Measurements from ENCODE around the gene ZNF804B.

ZNF804B gene

DNA sequence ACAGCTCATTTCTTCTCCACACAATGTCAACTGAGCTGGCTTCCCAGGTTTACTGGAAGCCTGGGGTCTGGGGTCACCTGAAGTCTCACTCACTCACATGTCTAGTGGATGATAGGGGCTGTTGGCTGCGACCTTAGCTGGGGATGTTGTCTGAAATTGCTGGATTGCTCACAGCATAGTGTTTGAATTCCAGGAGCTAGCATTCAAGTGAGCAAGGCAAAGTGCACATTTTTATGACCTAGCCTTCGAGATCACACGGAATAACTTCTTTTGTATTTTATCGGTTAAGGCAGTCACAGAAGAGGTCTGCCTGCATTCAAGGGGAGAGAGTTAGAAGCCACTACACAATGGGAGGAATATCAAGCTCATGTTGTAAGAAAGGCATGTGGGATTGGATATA lies 32.4 kb downstream of the ZNF804B start:
- Mint-ChIP-seq H3K4me1 (ENCODE audit: low read depth) (no peaks in the 10 kb centered on the region), H3K9me3 (no peaks in the 10 kb centered on the region), H3K27me3 (ENCODE audit: low read depth) (no peaks in the 10 kb centered on the region), H3K27ac (no peak overlapping the region), H3K36me3 (ENCODE audit: low read depth) (no peaks in the 10 kb centered on the region), H3K4me3 (no peak overlapping the region)

DNA sequence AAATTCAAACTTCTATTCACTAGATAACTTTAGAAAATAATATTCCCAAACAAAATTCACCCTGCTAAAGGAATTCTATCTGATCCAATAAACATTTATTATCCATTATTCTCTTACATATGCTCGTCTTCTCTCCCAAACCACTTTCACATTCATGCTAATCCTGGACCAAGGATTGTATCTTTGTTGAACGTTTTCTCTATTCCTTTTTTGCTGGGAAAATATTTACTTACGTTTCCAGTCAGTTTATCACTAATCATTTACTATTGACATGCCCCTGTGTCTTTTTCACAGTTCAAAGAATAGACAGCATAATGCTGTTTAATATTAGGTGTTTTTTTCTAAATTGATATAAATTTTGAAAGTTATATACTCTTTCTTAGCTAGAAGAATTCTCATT lies 32.9 kb downstream of the ZNF804B start:
- H3K36me3 Mint-ChIP-seq (ENCODE audit: low read depth), result no peaks in the 10 kb centered on the region
- H3K27ac Mint-ChIP-seq, result no peak overlapping the region
- no peak overlapping the region for H3K4me3 Mint-ChIP-seq
- H3K9me3 Mint-ChIP-seq, result no peaks in the 10 kb centered on the region
- H3K4me1 Mint-ChIP-seq (ENCODE audit: low read depth), result no peaks in the 10 kb centered on the region
- H3K27me3 Mint-ChIP-seq (ENCODE audit: low read depth), result no peaks in the 10 kb centered on the region

DNA sequence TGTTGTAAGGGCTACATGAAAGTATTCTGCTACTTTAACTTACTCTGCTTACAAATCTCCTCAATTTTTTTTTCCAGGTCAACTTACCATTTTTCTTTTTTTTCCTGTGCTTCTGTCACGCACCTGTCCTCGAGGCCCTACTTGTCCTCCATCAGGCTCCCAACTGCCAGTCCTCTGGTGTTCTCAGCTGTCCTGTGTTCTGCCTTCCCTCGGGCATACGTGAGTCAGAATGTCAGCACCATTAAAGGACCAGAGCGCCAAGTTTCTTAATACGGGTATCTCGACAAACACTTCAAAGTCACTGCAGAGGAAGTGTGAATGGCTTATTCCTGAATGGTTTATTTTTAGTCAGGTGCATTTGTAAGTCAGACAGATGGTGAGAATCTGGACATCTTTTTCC lies 36.1 kb downstream of the ZNF804B start, which contains the start of gene TEX47:
TEX47 (minus strand) TSS at position 185 of the 400 bp plus-strand sequence. CDS start 795 bp downstream, outside the sequence.
- no peaks in the 10 kb centered on the region for H3K4me1 Mint-ChIP-seq (ENCODE audit: low read depth)
- H3K27me3 Mint-ChIP-seq (ENCODE audit: low read depth), result no peaks in the 10 kb centered on the region
- H3K4me3 Mint-ChIP-seq, result no peak within 1 kb of the TSS
- no peak within 1 kb of the TSS for H3K27ac Mint-ChIP-seq
- no peaks in the 10 kb centered on the region for H3K36me3 Mint-ChIP-seq (ENCODE audit: low read depth)
- H3K9me3 Mint-ChIP-seq, result no peaks in the 10 kb centered on the region

DNA sequence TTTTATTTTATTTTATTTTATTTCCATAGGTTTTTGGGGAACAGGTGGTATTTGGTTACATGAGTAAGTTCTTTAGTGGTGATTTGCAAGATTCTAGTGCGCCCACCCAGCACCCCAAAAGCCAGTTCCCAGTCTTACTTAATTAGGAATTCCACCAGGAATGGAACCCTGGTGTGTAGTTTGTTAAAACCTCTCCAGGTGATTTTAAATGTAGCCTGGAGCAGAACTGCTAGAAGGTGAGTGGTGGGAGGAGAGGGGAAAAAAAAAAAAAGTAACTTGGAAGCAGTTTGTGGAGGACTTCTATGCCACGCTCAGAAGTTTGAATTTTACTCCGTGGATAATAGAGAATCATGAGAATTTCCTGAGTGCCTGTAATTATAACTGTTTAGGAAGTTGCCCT lies 41.5 kb downstream of the ZNF804B start:
- no peaks in the 10 kb centered on the region for H3K4me1 Mint-ChIP-seq (ENCODE audit: low read depth)
- H3K4me3 Mint-ChIP-seq, result no peak overlapping the region
- H3K36me3 Mint-ChIP-seq (ENCODE audit: low read depth), result no peaks in the 10 kb centered on the region
- no peaks in the 10 kb centered on the region for H3K27me3 Mint-ChIP-seq (ENCODE audit: low read depth)
- no peak overlapping the region for H3K27ac Mint-ChIP-seq
- no peaks in the 10 kb centered on the region for H3K9me3 Mint-ChIP-seq

DNA sequence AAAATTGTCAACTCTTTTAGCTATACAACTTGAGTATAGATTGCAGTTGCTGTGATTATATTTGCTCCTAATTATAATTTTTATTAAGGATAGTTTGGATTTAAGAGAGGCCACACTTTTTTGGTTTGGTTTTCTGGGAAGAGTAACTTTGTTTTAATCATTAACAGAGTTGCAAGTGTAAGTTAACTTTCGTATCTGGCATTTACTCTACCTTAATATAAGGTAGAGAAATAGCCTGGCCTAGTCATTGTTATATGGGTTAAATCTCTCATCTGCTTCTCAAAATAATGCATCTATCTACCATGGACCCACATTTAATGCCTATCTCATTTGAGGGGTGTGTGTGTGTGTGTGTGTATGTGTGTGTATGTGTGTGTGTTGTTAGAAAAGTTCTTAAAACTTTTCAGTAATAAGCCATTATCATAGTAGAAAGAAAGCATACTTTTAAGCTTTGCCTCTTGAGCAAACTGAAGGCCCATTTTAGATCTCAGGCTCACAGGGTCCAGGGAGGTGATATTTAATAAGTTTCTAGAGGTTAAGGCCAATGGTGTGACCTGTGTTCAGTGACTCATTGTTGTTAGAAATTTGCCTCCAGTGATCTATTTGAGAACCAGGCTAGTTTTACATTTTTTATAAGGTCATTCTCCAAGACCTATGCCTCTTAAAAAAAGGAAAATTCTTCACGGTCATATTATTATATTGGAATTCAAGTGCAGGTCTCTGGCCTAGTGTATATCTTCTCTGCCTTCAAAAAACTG lies 47.0 kb downstream of the ZNF804B start:
- Mint-ChIP-seq H3K27me3 (ENCODE audit: low read depth) (no peaks in the 10 kb centered on the region), H3K36me3 (ENCODE audit: low read depth) (no peaks in the 10 kb centered on the region), H3K4me3 (no peak overlapping the region), H3K9me3 (no peaks in the 10 kb centered on the region), H3K27ac (no peak overlapping the region), H3K4me1 (ENCODE audit: low read depth) (no peaks in the 10 kb centered on the region)

GRCh38 chr7:88818552-88818951 lies 59.1 kb downstream of the ZNF804B start:
- no peaks in the 10 kb centered on the region for H3K36me3 Mint-ChIP-seq (ENCODE audit: low read depth)
- no peaks in the 10 kb centered on the region for H3K4me1 Mint-ChIP-seq (ENCODE audit: low read depth)
- H3K4me3 Mint-ChIP-seq, result no peak overlapping the region
- no peaks in the 10 kb centered on the region for H3K27me3 Mint-ChIP-seq (ENCODE audit: low read depth)
- H3K27ac Mint-ChIP-seq, result no peak overlapping the region
- peaks cover 4% of the 10 kb centered on the region for H3K9me3 Mint-ChIP-seq

DNA sequence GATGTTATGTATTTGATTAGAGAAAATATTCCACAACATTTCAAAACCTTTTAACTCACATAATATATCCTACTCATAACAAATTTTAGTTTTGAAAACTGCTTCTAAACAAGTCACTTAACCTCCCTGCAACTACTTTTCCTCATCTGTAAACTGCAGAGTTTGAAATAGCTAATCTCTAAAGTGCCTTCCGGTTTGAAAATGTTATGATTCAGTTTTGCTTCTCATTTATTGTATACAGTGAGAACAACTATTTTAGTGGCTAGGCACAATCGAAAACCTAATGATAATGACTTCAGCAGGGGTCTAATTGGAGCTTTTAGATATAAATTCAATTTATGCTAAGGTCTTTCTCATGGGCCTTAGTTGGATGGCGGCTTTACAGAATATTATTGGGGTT lies 66.7 kb downstream of the ZNF804B start:
- Mint-ChIP-seq H3K4me1 (ENCODE audit: low read depth) (no peaks in the 10 kb centered on the region), H3K27ac (no peak overlapping the region), H3K27me3 (ENCODE audit: low read depth) (no peaks in the 10 kb centered on the region), H3K4me3 (no peak overlapping the region), H3K36me3 (ENCODE audit: low read depth) (no peaks in the 10 kb centered on the region), H3K9me3 (peaks cover 6% of the 10 kb centered on the region)

DNA sequence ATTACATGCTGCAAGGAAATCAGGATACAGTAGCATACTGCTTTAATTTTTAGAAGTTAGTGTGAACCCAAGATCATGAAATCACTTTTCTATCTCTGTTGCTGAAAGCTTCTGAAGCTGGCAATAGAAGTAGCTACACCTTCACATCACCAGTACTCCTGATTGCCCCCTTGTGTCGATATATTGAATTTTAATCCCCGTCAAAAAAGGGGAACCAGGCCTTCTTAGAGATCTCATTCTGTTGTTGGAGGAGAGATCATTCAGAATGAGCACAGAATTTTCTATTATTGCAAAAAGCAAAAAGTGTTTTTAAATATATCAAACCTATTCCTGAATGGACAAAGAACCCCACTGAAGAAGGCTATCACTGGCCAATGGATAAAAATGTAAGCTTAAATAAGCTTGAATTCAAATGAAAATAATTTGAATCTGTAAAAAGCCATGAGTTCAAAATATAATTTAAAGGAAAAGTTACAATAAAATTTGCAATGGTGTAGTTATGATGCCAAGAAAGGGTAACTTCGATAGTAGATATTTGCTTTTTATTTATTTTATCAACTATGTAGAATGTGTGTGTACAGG lies 75.7 kb downstream of the ZNF804B start:
- Mint-ChIP-seq H3K27me3 (ENCODE audit: low read depth) (no peaks in the 10 kb centered on the region), H3K9me3 (no peaks in the 10 kb centered on the region), H3K27ac (no peak overlapping the region), H3K4me3 (no peak overlapping the region), H3K4me1 (ENCODE audit: low read depth) (no peaks in the 10 kb centered on the region), H3K36me3 (ENCODE audit: low read depth) (no peaks in the 10 kb centered on the region)

DNA sequence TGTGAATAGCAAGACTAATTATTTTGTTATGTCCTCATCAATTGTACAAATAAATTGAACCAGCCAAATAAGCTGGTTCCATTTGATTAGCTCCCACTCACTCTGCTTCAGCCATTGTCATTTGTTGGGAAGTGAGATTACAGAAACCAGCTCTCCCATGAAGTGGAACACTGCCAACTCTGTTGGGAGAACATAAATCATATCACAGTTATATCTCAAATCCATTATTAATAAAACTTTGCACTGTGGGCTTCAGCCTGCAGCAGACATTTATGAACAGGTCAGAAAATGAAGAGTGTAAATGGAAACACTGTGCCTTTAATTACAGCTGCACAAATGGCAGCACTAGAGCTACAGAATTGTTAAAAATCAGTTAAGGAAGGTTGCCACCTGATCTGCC lies 82.7 kb downstream of the ZNF804B start:
- Mint-ChIP-seq H3K27me3 (ENCODE audit: low read depth) (no peaks in the 10 kb centered on the region), H3K4me1 (ENCODE audit: low read depth) (no peaks in the 10 kb centered on the region), H3K4me3 (no peak overlapping the region), H3K36me3 (ENCODE audit: low read depth) (no peaks in the 10 kb centered on the region), H3K9me3 (no peaks in the 10 kb centered on the region), H3K27ac (no peak overlapping the region)

GRCh38 chr7:88845091-88845490 lies 85.6 kb downstream of the ZNF804B start:
- no peak overlapping the region for H3K4me3 Mint-ChIP-seq
- no peak overlapping the region for H3K27ac Mint-ChIP-seq
- no peaks in the 10 kb centered on the region for H3K36me3 Mint-ChIP-seq (ENCODE audit: low read depth)
- no peaks in the 10 kb centered on the region for H3K27me3 Mint-ChIP-seq (ENCODE audit: low read depth)
- no peaks in the 10 kb centered on the region for H3K4me1 Mint-ChIP-seq (ENCODE audit: low read depth)
- H3K9me3 Mint-ChIP-seq, result no peaks in the 10 kb centered on the region

DNA sequence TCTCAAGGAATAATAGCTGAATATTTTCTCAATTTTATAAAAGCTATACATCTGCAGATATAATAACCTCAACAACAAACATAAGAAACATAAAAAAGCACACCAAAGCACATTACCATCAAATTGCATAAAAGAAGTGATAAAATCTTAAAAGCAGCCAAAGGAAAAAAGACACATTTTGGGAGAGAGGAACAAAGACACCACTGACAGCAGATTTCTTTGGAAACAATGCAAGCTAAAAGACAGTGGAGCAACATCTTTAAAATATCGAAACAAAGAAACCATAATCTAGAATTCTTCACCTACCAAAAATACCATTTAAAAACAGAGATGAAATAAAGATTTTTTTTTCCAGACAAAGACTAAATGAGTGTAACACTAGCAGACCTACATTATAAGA lies 91.7 kb downstream of the ZNF804B start:
- Mint-ChIP-seq H3K36me3 (ENCODE audit: low read depth) (no peaks in the 10 kb centered on the region), H3K9me3 (no peaks in the 10 kb centered on the region), H3K27me3 (ENCODE audit: low read depth) (no peaks in the 10 kb centered on the region), H3K4me3 (no peak overlapping the region), H3K4me1 (ENCODE audit: low read depth) (no peaks in the 10 kb centered on the region), H3K27ac (no peak overlapping the region)

GRCh38 chr7:88859288-88859687 lies 99.8 kb downstream of the ZNF804B start:
- Mint-ChIP-seq H3K27ac (no peak overlapping the region), H3K4me1 (ENCODE audit: low read depth) (no peaks in the 10 kb centered on the region), H3K4me3 (no peak overlapping the region), H3K27me3 (ENCODE audit: low read depth) (no peaks in the 10 kb centered on the region), H3K9me3 (no peaks in the 10 kb centered on the region), H3K36me3 (ENCODE audit: low read depth) (no peaks in the 10 kb centered on the region)

- Mint-ChIP-seq H3K4me1 (ENCODE audit: low read depth) (no peaks in the 10 kb centered on the region), H3K27ac (no peak overlapping the region), H3K4me3 (no peak overlapping the region), H3K9me3 (peaks cover 3% of the 10 kb centered on the region), H3K27me3 (ENCODE audit: low read depth) (no peaks in the 10 kb centered on the region), H3K36me3 (ENCODE audit: low read depth) (no peaks in the 10 kb centered on the region)
Observed at GRCh38 chr7:88866265-88866863, 106.9 kb downstream of the ZNF804B start.

- Mint-ChIP-seq H3K27me3 (ENCODE audit: low read depth) (no peaks in the 10 kb centered on the region), H3K4me1 (ENCODE audit: low read depth) (no peaks in the 10 kb centered on the region), H3K36me3 (ENCODE audit: low read depth) (no peaks in the 10 kb centered on the region), H3K4me3 (no peak overlapping the region), H3K9me3 (peaks cover 3% of the 10 kb centered on the region), H3K27ac (no peak overlapping the region)
Observed at GRCh38 chr7:88867158-88867557, 107.7 kb downstream of the ZNF804B start.

- no peaks in the 10 kb centered on the region for H3K36me3 Mint-ChIP-seq (ENCODE audit: low read depth)
- peaks cover 3% of the 10 kb centered on the region for H3K9me3 Mint-ChIP-seq
Observed at GRCh38 chr7:88868456-88868855, 109.0 kb downstream of the ZNF804B start.

More at GRCh38 chr7:88868456-88868855, 109.0 kb downstream of the ZNF804B start:
- H3K4me1 Mint-ChIP-seq (ENCODE audit: low read depth), result no peaks in the 10 kb centered on the region
- H3K4me3 Mint-ChIP-seq, result no peak overlapping the region
- no peaks in the 10 kb centered on the region for H3K27me3 Mint-ChIP-seq (ENCODE audit: low read depth)
- H3K27ac Mint-ChIP-seq, result no peak overlapping the region

All from T-helper 1 cell treated with Interleukin-12 subunit alpha and Interleukin-12 subunit beta and Interleukin-4 antibody, amounts not matched to agents 30 μg/mL and 1 μg/mL, for 36 hours (primary cell).